GM10266 (cell line): ENCODE measurements around the gene POU2AF1.

ENCODE experiments used
- DNase-seq: peaks from one replicate; pipeline ENCODE4 v3.0.0; 2012; ENCODE audit errors: extremely low spot score
- TF ChIP-seq, protein P1 (sequence below): IDR thresholded peaks from 2 replicates; pipeline ENCODE4 v1.5.1; 2012; ENCODE audit warnings: mild to moderate bottlenecking, low read depth; ENCODE audit not compliant: control insufficient read depth, insufficient read depth; ENCODE audit errors: missing control alignments

Gene POU2AF1

DNA sequence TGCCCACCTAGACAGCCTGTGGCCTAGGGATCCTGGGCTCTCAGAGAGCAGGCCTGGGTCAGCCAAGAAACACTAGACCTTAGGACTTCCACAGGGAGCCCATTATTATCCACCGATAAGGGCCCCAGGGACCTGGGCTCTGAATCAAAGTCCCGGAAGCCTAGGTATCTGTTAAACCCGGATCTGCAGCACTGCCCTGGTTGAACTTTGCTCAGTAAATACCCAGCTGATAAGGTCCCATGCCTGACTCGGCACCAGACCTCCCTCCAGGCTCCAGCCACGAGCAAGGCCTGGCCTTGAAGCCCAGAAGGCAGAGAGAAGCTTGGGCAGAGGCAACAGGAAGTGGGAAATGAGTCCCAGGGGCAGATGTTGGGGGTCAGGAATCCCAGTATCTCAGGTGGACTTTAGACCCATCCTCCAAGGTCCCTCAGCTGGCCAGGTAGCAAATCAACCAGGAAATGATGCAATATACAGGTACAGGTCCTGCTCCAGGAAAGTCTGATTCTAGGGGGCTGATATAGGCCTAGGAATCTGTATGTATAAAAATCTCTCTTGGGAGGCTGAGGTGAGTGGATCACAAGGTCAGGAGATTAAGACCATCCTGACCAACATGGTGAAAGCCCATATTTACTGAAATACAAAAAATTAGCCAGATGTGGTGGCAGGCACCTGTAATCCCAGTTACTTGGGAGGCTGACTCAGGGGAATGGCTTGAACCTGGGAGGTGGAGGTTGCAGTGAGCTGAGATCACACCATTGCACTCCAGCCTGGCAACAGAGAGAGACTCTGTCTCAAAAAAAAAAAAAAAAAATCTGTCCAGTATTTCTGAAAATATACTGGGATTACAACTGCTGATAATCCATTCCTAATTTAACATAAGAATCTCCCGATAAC lies 18.7 kb downstream of the POU2AF1 start:
- TF ChIP-seq, protein P1, sequence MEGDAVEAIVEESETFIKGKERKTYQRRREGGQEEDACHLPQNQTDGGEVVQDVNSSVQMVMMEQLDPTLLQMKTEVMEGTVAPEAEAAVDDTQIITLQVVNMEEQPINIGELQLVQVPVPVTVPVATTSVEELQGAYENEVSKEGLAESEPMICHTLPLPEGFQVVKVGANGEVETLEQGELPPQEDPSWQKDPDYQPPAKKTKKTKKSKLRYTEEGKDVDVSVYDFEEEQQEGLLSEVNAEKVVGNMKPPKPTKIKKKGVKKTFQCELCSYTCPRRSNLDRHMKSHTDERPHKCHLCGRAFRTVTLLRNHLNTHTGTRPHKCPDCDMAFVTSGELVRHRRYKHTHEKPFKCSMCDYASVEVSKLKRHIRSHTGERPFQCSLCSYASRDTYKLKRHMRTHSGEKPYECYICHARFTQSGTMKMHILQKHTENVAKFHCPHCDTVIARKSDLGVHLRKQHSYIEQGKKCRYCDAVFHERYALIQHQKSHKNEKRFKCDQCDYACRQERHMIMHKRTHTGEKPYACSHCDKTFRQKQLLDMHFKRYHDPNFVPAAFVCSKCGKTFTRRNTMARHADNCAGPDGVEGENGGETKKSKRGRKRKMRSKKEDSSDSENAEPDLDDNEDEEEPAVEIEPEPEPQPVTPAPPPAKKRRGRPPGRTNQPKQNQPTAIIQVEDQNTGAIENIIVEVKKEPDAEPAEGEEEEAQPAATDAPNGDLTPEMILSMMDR, result no peak
- no peak for DNase-seq

DNA sequence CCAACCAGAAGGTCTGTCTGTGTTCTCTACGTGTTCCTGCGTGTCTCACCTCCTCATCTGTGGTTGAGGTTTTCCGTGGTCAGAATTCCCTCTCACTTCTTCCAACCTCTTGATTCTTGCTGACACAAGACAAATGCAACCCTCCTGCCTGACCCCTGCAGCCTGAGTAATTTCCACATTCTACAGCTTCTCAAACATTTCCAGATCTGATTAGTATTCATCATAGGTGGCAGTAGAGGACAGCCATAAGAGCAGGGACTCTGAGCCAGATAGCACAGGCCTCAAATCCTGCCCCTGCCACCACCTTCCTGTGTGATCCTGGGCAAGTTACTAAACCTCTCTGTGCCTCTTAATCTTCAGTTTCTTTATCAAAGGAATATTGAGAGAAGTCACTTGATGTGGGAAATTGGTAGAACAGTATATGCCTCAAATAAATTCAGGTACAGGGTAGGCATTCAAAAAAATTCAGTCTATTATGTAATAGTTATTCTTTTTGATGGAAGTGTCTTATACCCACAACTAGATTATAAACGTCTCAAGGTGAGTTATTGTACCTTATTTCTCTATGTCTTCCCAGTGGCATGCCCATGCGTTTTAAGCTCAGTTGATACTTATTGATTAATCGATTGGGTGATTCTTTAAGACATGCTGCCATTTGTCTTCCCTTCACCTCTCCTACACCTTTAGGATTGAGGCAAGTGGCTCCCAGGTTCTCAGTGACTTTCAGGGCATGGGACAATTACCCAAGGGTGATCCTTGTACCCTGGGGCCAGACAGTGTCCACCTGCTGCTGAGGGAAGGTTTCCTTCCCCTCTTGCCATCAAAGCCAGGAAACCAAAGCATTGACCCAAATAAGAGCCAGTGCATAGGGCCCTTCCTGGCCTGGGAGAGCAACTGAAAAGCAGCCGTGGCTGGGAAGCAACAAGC lies 19.6 kb downstream of the POU2AF1 start:
- DNase-seq, result no peak
- TF ChIP-seq, protein P1, result no peak

DNA sequence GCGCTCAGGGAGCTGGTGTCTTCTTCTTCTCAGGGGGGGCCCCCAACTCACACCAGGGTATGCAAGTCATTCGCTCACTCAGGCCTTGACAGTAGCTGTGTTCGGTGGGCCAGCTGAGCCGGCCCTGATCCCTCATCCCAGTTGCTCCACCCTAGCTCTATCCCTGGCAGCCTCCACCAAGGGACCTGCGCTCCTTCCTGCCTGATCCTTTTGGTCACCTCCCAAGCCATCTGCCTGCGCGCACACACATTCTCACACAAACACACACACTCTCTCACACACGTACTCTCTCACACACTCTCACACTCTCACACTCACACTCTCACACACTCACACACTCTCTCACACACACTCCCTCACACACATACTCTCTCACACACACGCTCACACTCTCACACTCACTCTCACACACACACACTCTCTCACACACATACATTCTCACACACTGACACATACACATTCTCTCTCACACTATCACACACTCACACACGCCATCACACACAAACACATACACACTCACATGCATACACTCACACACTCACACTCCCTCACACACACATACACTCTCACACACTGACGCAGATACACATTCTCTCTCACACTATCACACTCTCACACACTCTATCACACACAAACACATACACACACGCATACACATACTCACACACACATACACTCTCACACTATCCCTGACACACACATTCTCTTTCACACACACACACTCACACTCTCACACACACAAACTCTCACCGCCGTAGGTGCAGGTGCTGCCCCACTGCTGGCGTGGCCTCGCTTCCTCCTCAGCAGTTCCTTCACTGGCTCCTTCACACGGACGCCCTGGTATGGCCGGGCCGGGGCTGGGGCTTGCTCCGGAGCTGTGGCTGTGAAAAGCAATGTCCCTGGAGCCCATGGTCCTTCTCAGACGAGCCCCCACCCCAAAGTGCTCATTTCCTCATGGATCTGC lies 20.8 kb downstream of the POU2AF1 start:
- TF ChIP-seq, protein P1, result no peak
- DNase-seq, result no peak

DNA sequence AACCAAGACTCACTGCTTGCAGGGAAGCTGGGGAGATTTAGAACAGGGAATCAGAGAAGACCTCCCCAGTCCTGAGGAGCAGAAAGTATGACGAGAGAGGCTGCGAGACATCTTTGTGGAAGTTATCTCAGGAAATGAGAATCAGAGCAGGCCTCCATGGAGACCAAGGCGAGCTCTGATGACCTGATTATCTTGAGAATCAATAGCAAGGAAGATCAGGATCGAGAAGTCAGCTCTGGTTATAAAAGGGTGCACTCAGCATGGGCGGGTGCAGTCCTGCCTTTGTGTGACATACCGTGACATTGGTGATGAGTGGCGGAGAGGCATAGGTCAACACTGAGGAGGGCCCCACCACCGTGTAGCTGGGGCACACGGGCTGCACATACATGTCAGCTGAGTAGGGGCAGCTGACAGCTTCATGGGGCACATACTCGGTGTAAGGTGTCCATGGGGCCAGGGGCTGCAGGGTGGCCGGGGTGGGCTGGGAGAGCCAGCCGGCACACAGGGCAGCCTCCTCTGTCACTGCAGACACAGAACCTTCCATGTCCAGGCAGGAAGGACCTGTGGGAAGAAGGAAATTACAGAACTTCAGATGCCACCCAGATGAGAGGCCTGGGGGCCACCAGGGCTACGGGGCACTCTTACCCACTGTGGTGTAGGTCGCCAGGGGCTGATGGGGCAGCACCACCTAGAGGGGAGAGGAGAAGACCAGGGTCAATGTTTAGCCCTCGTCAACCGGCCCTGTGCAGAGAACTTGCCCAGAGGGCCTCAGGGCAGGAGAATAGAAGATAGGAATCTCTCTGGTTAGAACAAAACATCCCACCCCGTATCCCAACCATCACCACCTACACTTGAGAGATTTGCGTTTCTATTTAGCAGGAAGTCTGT lies 21.7 kb downstream of the POU2AF1 start:
- TF ChIP-seq, protein P1, result no peak
- DNase-seq, result no peak

DNA sequence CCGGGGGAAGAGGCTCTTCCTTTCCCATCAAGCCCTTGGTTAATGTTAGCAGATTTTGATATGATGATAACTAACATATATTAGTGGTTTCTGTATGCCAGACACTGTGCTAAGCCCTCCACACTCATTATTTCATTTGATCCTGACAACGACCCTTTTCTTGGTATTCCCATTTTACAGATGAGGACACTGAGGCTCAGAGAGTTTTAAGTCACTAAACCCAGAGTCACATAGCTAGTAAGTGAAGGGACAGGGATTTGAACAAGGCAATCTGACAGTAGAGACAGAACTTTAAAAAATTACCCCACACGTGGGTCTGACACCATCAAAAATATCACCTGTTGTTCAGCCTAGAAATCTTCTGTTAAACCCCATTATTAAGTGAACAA lies 22.4 kb downstream of the POU2AF1 start:
- DNase-seq, result no peak
- TF ChIP-seq, protein P1, result no peak

DNA sequence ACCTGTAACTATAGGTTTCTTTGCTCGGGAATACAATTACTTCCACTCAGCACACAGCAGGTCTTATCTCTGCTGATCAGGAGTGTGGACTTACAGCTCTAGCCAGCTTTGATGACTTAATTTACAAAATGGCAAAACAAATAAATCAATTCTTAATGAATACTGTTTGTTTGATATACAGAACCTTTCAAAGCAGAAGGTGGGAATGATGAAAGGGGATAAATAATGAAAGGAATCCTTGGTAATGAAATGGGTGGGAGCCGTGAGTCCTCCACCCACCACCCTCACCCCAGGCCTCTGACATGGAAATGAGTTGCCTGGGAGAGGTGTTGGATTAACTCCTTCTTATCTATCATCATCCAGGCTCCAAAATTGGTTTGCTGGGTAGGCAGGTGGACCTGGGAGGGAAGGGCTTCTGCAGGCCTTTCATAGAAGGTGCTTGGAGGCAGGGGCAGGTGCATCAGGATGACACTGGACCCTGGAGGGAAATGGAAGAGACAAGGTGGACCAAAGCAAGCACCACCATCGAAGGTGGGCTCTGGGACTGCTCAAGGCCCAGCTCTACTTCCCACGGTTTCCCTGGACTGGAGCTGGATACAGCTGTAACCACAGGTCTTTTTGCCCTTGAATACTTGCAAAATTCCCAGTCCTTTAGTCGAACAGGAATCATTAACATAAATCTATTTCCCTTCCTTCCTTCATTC lies 23.0 kb downstream of the POU2AF1 start:
- DNase-seq, result no peak
- TF ChIP-seq, protein P1, result no peak
